ENCODE measurements around the gene NMNAT2. TPM values are rescaled to one million over a fixed set of nuclear protein-coding genes. Genes with fewer than 3 reads are reported as not detected.

Gene NMNAT2
- total and polyA plus RNA-seq, 2 experiments from 2014 or later = 3.6 to 10.0 TPM

DNA sequence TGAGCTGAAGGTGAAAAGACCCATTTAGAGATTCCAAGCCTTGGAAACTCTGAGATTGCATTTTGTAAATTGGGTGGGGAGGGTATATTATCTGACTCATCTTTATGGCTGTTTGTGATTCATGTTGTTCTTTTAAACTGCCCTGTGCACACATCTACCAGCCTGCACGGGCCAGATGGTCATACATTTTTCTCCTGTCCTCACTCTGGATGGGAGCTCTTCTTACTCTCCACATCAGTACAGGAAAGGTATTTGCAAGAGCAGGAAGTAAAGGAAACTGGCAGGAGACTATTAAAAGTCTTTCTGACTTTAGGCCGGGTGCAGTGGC is 14.3 kb upstream of the NMNAT2 start (continued):
- TF ChIP-seq, protein P1, sequence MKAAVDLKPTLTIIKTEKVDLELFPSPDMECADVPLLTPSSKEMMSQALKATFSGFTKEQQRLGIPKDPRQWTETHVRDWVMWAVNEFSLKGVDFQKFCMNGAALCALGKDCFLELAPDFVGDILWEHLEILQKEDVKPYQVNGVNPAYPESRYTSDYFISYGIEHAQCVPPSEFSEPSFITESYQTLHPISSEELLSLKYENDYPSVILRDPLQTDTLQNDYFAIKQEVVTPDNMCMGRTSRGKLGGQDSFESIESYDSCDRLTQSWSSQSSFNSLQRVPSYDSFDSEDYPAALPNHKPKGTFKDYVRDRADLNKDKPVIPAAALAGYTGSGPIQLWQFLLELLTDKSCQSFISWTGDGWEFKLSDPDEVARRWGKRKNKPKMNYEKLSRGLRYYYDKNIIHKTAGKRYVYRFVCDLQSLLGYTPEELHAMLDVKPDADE (IDR thresholded peaks at IDR 0.05) = no peak
- TF ChIP-seq STAT1 (IDR thresholded peaks at IDR 0.05; ENCODE audit: unreplicated experiment) = no peak
- TF ChIP-seq POLR2AphosphoS5 (IDR thresholded peaks at IDR 0.05; ENCODE audit: low read depth) = no peak
- no peak for TF ChIP-seq JUNB (IDR thresholded peaks at IDR 0.05; ENCODE audit: unreplicated experiment)
- TF ChIP-seq, protein P2, sequence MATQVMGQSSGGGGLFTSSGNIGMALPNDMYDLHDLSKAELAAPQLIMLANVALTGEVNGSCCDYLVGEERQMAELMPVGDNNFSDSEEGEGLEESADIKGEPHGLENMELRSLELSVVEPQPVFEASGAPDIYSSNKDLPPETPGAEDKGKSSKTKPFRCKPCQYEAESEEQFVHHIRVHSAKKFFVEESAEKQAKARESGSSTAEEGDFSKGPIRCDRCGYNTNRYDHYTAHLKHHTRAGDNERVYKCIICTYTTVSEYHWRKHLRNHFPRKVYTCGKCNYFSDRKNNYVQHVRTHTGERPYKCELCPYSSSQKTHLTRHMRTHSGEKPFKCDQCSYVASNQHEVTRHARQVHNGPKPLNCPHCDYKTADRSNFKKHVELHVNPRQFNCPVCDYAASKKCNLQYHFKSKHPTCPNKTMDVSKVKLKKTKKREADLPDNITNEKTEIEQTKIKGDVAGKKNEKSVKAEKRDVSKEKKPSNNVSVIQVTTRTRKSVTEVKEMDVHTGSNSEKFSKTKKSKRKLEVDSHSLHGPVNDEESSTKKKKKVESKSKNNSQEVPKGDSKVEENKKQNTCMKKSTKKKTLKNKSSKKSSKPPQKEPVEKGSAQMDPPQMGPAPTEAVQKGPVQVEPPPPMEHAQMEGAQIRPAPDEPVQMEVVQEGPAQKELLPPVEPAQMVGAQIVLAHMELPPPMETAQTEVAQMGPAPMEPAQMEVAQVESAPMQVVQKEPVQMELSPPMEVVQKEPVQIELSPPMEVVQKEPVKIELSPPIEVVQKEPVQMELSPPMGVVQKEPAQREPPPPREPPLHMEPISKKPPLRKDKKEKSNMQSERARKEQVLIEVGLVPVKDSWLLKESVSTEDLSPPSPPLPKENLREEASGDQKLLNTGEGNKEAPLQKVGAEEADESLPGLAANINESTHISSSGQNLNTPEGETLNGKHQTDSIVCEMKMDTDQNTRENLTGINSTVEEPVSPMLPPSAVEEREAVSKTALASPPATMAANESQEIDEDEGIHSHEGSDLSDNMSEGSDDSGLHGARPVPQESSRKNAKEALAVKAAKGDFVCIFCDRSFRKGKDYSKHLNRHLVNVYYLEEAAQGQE (IDR thresholded peaks at IDR 0.05; ENCODE audit: unreplicated experiment) = no peak

DNA sequence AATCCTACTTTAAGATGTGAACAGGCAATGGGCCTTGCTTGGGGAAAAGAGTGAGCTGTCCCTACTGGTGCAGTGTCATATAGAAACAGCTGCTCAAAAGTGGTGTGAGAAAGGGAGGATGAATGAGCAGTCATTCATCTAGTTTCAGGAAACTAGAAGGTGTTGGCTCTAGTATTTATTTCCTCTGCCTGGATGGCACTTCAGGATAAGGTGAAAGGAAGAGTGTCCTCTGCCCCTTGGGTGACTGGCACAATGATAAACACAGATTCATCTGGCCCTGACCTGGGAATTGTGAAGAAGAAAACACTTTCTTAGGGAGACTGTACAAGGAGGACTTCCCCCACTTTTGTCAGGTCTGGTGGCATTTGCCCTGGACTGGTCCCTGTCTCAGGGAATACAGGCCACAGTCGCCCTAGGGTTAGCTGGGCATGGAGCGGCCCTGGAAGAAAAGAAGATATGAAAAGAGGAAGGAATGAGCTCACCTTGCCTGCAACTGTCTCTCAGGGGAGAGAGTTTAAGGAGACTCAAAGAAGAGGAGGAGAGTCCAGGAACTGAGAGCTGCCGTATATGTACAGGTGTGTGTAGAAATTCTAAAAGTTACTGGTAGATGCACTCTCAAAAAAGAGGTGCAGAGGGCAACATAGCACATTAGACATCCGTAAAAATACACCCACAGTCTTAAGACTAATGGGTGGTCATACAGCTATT is 13.8 kb upstream of the NMNAT2 start:
- H3K4me3 Mint-ChIP-seq = no peak overlapping the region
- no peaks in the 10 kb centered on the region for H4K20me1 ChIP-seq (replicated peaks; ENCODE audit: insufficient read depth)
- no peak for TF ChIP-seq EZH2 (IDR thresholded peaks at IDR 0.05; ENCODE audit: low read depth, unreplicated experiment)
- TF ChIP-seq, protein P1 (IDR thresholded peaks at IDR 0.05) = no peak
- no peak for TF ChIP-seq STAT1 (IDR thresholded peaks at IDR 0.05; ENCODE audit: unreplicated experiment)
- TF ChIP-seq POLR2AphosphoS5 (IDR thresholded peaks at IDR 0.05; ENCODE audit: low read depth) = no peak
- TF ChIP-seq NANOG (IDR thresholded peaks at IDR 0.05; ENCODE audit: borderline replicate concordance) = no peak
- no peak for TF ChIP-seq CREB1 (CRISPR knock-in tag; IDR thresholded peaks at IDR 0.05; ENCODE audit: low read depth)
- no peak for TF ChIP-seq ZNF331 (CRISPR knock-in tag; IDR thresholded peaks at IDR 0.05; ENCODE audit: low read depth)
- TF ChIP-seq, protein P2 (IDR thresholded peaks at IDR 0.05; ENCODE audit: unreplicated experiment) = no peak
- TF ChIP-seq, protein P3, sequence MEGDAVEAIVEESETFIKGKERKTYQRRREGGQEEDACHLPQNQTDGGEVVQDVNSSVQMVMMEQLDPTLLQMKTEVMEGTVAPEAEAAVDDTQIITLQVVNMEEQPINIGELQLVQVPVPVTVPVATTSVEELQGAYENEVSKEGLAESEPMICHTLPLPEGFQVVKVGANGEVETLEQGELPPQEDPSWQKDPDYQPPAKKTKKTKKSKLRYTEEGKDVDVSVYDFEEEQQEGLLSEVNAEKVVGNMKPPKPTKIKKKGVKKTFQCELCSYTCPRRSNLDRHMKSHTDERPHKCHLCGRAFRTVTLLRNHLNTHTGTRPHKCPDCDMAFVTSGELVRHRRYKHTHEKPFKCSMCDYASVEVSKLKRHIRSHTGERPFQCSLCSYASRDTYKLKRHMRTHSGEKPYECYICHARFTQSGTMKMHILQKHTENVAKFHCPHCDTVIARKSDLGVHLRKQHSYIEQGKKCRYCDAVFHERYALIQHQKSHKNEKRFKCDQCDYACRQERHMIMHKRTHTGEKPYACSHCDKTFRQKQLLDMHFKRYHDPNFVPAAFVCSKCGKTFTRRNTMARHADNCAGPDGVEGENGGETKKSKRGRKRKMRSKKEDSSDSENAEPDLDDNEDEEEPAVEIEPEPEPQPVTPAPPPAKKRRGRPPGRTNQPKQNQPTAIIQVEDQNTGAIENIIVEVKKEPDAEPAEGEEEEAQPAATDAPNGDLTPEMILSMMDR (conservative IDR thresholded peaks at IDR 0.05; ENCODE audit: low read depth in 2 of 2) = no peak
- no peak for TF ChIP-seq JUNB (IDR thresholded peaks at IDR 0.05; ENCODE audit: unreplicated experiment)

More for the DNA sequence above, 13.8 kb upstream of the NMNAT2 start:
- Histone ChIP-seq H3K36me3 (ENCODE audit: insufficient read depth) (no peaks in the 10 kb centered on the region), H3K79me2 (replicated peaks; ENCODE audit: insufficient read depth) (no peaks in the 10 kb centered on the region), H2AFZ (peak overlapping the region; percentile 21; the same call in 1 of the 2 replicates), H3K9me2 (ENCODE audit: insufficient read depth) (peaks cover 2% of the 10 kb centered on the region; the same call in 1 of the 2 replicates), H3K4me1 (ENCODE audit: insufficient read depth) (peaks cover 21% of the 10 kb centered on the region), H3K4me2 (no peak overlapping the region), H3K4me3 (no peak overlapping the region), H3F3A (replicated peaks; ENCODE audit: low read depth) (no peaks in the 10 kb centered on the region), H3K27ac (ENCODE audit: low read depth) (no peak overlapping the region), H3K27me3 (ENCODE audit: insufficient read depth) (no peaks in the 10 kb centered on the region)
- H3K36me3 Mint-ChIP-seq (ENCODE audit: low read depth) = peaks cover 11% of the 10 kb centered on the region; the same call in 2 of the 3 replicates
- H3K9me3 Mint-ChIP-seq = peaks cover 14% of the 10 kb centered on the region
- ATAC-seq (no peak), DNase-seq (ENCODE audit: low spot score) (no peak)
- no peak overlapping the region for H3K27ac Mint-ChIP-seq
- peaks cover 32% of the 10 kb centered on the region for H3K4me1 Mint-ChIP-seq
- H3K27me3 Mint-ChIP-seq (ENCODE audit: insufficient read depth, low read depth, poor library complexity) = peaks cover 3% of the 10 kb centered on the region
